AG04450 (cell line): ENCODE data around the gene SHISA7. TPM values are rescaled to one million over a fixed set of nuclear protein-coding genes. Genes with fewer than 3 reads are reported as not detected.

Experiments used
- CTCF ChIA-PET: fragments of 300-600, 350-600 bp; formaldehyde crosslinking; extraction: SDS; loops from one replicate; lab custom pipeline; 2022; ENCODE audit warnings: antibody characterized with exemption, inconsistent platforms; lab: Charles Lee
- POLR2A ChIA-PET: fragments of 350-600 bp; formaldehyde crosslinking; extraction: SDS; loops from one replicate; lab custom pipeline; 2021; ENCODE audit warnings: antibody characterized with exemption, inconsistent platforms; lab: Yijun Ruan, JAX
- DNase-seq: peaks from one replicate; pipeline ENCODE4 v3.0.0-alpha.2; 2011; ENCODE audit warnings: low read depth, low spot score
- H3K27ac ChIP-seq: one replicate; pipeline ENCODE4 v1.5.1; 2012; ENCODE audit warnings: low read depth, low read length, control low read depth
- H3K27me3 ChIP-seq: one replicate; pipeline ENCODE4 v1.6.0; 2012; ENCODE audit warnings: low read length; ENCODE audit not compliant: control insufficient read depth, insufficient read depth
- H3K4me3 ChIP-seq: 2 replicates; pipeline ENCODE4 v1.5.1; 2011; ENCODE audit warnings: mild to moderate bottlenecking, low read depth, low read length, control low read depth
- H3K9me3 ChIP-seq: 2 replicates; pipeline ENCODE4 v1.5.1; 2012; ENCODE audit warnings: low read length; ENCODE audit not compliant: control insufficient read depth, insufficient read depth
- CTCF ChIP-seq: IDR thresholded peaks from 2 replicates; pipeline ENCODE4 v1.5.1; 2011; ENCODE audit warnings: low read depth, low read length, control low read depth, inconsistent platforms
- polyA plus RNA-seq: library from polyadenylated mRNA; depleted of rRNA; stranded (reverse); fragments of >200 nt; gene quantifications from 2 replicates; pipeline ENCODE4 v1.2.3, GENCODE V29; 2011

Gene SHISA7
- polyA plus RNA-seq, 1 experiment = not detected

DNA sequence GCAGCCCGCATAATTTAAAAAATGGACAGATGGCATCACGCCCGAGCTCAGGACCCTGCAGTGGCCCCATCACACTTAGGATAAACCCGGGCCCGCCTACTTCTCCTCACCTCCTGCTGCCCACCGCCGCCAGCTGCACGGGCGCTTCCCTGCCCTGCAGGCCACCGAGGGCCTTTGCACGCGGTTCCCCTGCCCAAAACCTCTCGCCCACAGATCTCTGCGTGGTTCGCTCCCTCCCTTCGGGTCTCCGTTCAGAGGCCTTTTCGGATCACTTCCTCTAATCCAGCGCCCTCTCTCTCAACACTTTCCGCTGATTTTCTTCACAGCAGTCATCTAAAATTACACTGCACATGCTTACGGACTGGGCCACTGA, 1.8 kb downstream of the SHISA7 start:
- no peak overlapping the region for H3K4me3 ChIP-seq
- H3K9me3 ChIP-seq = peaks cover 8% of the 10 kb centered on the region; the same call in 1 of the 2 replicates
- POLR2A ChIA-PET = no interaction called here
- no peak for TF ChIP-seq CTCF
- CTCF ChIA-PET = no interaction called here
- H3K27ac ChIP-seq = no peak overlapping the region
- DNase-seq = no peak
- peaks cover 51% of the 10 kb centered on the region for H3K27me3 ChIP-seq

- Histone ChIP-seq H3K9me3 (peaks cover 8% of the 10 kb centered on the region; the same call in 1 of the 2 replicates), H3K27me3 (peaks cover 49% of the 10 kb centered on the region), H3K27ac (no peak overlapping the region), H3K4me3 (no peak overlapping the region)
- ChIA-PET CTCF (no interaction called here), POLR2A (no interaction called here)
- no peak for DNase-seq
- TF ChIP-seq CTCF = no peak
Measured at GRCh38 chr19:55440411-55441105, 2.5 kb downstream of the SHISA7 start.

DNA sequence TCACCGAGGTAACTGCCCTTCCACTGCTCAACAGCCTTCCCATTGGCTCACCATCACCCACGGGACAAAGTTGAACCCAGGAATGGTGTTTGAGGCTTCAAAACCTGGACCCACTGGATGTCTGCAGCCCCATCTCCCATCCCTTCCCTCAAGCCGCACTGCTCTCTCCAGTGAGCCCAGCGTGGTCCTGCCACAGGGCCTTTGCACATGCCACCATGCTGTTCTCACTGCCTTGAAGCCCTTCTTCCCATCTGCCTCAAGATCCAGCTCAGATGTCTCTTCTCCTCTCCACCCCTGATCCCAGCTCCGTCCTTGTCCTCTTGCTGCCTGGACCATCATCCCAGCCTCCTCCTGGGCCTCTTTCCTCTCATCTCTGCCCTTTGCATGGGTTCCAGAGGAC, 4.0 kb downstream of the SHISA7 start:
- ChIA-PET CTCF (no interaction called here), POLR2A (interaction anchor here (1.3 kb wide), 1 partner anchor 32 kb away, joined by 4 read pairs; the partner anchor contains the start of gene UBE2S)
- Histone ChIP-seq H3K4me3 (no peak overlapping the region), H3K27me3 (peaks cover 35% of the 10 kb centered on the region), H3K27ac (no peak overlapping the region), H3K9me3 (peaks cover 19% of the 10 kb centered on the region; the same call in 1 of the 2 replicates)
- TF ChIP-seq CTCF = no peak
- no peak for DNase-seq

DNA sequence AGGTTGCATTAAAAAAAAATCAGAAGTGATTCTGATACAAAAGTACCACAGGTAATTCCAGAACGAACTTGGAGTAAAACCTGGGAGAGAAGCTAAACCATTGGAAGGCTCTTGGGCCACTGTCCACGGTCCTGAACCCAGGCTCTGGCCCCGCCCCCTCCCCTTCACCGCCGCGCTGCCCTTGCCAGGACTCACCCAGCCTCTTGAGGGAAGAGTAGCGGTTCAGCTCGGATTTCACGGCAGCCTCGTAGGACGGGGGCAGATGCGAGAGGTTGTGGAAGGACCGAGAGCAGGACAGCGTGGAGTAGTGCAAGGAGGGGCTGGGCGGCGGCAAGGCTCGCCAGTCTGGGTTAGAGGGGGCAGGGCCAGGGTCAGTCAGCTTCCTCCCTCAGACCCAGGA, 5.7 kb downstream of the SHISA7 start:
- TF ChIP-seq CTCF = no peak
- Histone ChIP-seq H3K4me3 (no peak overlapping the region), H3K9me3 (peaks cover 24% of the 10 kb centered on the region; the same call in 1 of the 2 replicates), H3K27me3 (peaks cover 33% of the 10 kb centered on the region), H3K27ac (no peak overlapping the region)
- CTCF ChIA-PET = interaction anchor here (0.8 to 1.4 kb wide), 3 partner anchors 19 to 67 kb away, joined by 3 to 13 read pairs (median 4); no protein-coding TSS in a partner anchor
- POLR2A ChIA-PET = interaction anchor here (0.8 to 2.0 kb wide), 2 partner anchors 30 to 66 kb away, joined by 3 to 10 read pairs; partner anchors contain the start of gene UBE2S
- no peak for DNase-seq

DNA sequence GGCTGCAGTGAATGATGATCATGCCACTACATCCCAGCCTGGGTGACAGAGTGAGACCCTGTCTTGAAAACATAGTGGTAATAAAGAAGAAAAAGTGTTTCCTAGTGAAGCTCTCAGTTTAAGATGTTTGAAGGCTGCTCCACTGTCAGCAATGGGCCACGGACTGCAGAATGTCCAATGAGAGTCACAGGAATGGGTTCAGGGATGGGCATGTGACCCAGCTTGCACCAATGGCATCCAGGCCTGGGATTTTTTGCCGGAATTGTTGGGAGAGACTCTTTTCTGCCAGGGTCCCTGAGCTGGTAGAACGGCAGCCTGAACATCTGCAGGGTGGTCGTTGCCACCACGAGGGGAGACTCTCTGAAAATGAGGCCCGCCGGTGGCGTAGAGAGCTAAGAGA, 6.3 kb downstream of the SHISA7 start:
- no peak overlapping the region for H3K4me3 ChIP-seq
- peaks cover 24% of the 10 kb centered on the region; the same call in 1 of the 2 replicates for H3K9me3 ChIP-seq
- no peak overlapping the region for H3K27ac ChIP-seq
- no peak for DNase-seq
- H3K27me3 ChIP-seq = peaks cover 31% of the 10 kb centered on the region
- no peak for TF ChIP-seq CTCF
- ChIA-PET POLR2A (interaction anchor here (0.8 to 2.0 kb wide), 2 partner anchors 30 to 67 kb away, joined by 3 to 10 read pairs; partner anchors contain the start of gene UBE2S), CTCF (interaction anchor here (0.8 to 1.4 kb wide), 3 partner anchors 18 to 67 kb away, joined by 3 to 13 read pairs (median 4); no protein-coding TSS in a partner anchor)
